Panc1 (cell line): ENCODE results near the gene NGF. TPM values are rescaled to one million over a fixed set of nuclear protein-coding genes. Genes with fewer than 3 reads are reported as not detected.

Experiments
- ATAC-seq: fragments of 200-7000 bp; cut with Tn5 transposase; 2 replicates; pipeline ENCODE4 v1.9.1; 2020; ENCODE audit warnings: mild to moderate bottlenecking, moderate library complexity
- BruUV-seq: library from RNA; stranded (reverse); fragments of 400-500 nt; replicated peaks from 2 replicates; lab custom pipeline; 2021; lab: Mats Ljungman, UMichigan
- CTCF ChIA-PET: fragments of 300-600 bp; sonication (Branson Sonifier 250); formaldehyde crosslinking; loops from one replicate; lab custom pipeline; 2022; ENCODE audit warnings: antibody characterized with exemption; lab: Charles Lee
- POLR2A ChIA-PET: fragments of 300-600 bp; sonication (Branson Sonifier 250); formaldehyde crosslinking; loops from one replicate; lab custom pipeline; 2022; ENCODE audit warnings: antibody characterized with exemption; lab: Charles Lee
- DNase-seq: peaks from one replicate; pipeline ENCODE4 v3.0.0-alpha.2; 2010; ENCODE audit warnings: low read depth, low spot score
- H3K27ac ChIP-seq: 2 replicates; pipeline ENCODE4 v1.5.1; 2011; ENCODE audit warnings: mild to moderate bottlenecking, low read length, inconsistent platforms
- H3K27me3 ChIP-seq: fragments of 200-500 bp; sonication (Bioruptor generic); 2 replicates; pipeline ENCODE4 v1.6.0; 2014; ENCODE audit warnings: low read length, inconsistent platforms; ENCODE audit not compliant: control insufficient read depth, insufficient read depth
- H3K36me3 ChIP-seq: fragments of 200-500 bp; sonication (Bioruptor generic); 2 replicates; pipeline ENCODE4 v1.5.1; 2014; ENCODE audit warnings: inconsistent platforms, mild to moderate bottlenecking, low read length, moderate library complexity; ENCODE audit not compliant: control insufficient read depth, insufficient read depth
- H3K4me1 ChIP-seq: 2 replicates; pipeline ENCODE4 v1.5.1; 2011; ENCODE audit warnings: inconsistent platforms, mild to moderate bottlenecking, low read length, moderate library complexity; ENCODE audit not compliant: control insufficient read depth, insufficient read depth
- H3K4me3 ChIP-seq, 2 experiments: 2 replicates each; pipeline ENCODE4 v1.5.1; 2011 to 2012; ENCODE audit warnings: low read depth in 2 of 2, low read length in 2 of 2, mild to moderate bottlenecking in 2 of 2, inconsistent platforms in 1 of 2, moderate library complexity in 1 of 2
- H3K9me3 ChIP-seq: fragments of 200-500 bp; sonication (Bioruptor generic); 2 replicates; pipeline ENCODE4 v1.5.1; 2014; ENCODE audit warnings: low read depth, mild to moderate bottlenecking, inconsistent platforms, low read length, moderate library complexity; ENCODE audit not compliant: control insufficient read depth, insufficient read depth
- POLR2AphosphoS5 ChIP-seq: IDR thresholded peaks from 2 replicates; pipeline ENCODE4 v1.6.1; 2012; ENCODE audit warnings: mild to moderate bottlenecking, low read depth, low read length, moderate library complexity
- REST ChIP-seq, 2 experiments: IDR thresholded peaks; 2 replicates each; pipeline ENCODE4 v1.6.1; 2011 to 2012; ENCODE audit warnings: low read depth in 2 of 2, control low read depth in 1 of 2, low read length in 1 of 2, mild to moderate bottlenecking in 1 of 2, moderate library complexity in 1 of 2; ENCODE audit not compliant: insufficient read depth in 1 of 2
- SIN3A ChIP-seq: IDR thresholded peaks from 2 replicates; pipeline ENCODE4 v1.6.1; 2012; ENCODE audit warnings: low read depth, mild to moderate bottlenecking, low read length, moderate library complexity, borderline replicate concordance; ENCODE audit not compliant: insufficient read depth
- TCF7L2 ChIP-seq: IDR thresholded peaks from 2 replicates; pipeline ENCODE4 v1.6.1; 2011; ENCODE audit warnings: mild to moderate bottlenecking, low read depth, low read length, inconsistent platforms
- in situ Hi-C: cut with HindIII; loops from 2 replicates; pipeline ENCODE4 v1.10.0; 2016; ENCODE audit warnings: low sequenced_read_pairs, low pct_unique_long_range_greater_than_20kb
- intact Hi-C: fragments of 100-400 bp; cut with micrococcal nuclease; formaldehyde crosslinking; loops from one replicate; pipeline ENCODE4 v1.10.0; 2022; ENCODE audit not compliant: unreplicated experiment
- total RNA-seq: library from RNA; stranded (reverse); gene quantifications from one replicate; pipeline ENCODE4 v1.2.1, GENCODE V29; 2021; ENCODE audit not compliant: unreplicated experiment
- TF ChIP-seq, protein P1 (sequence below): fragments of 450-650 bp; IDR thresholded peaks from 2 replicates; pipeline ENCODE4 v1.5.1; 2017; ENCODE audit warnings: mild to moderate bottlenecking

NGF gene
- total RNA-seq, 1 experiment from 2014 or later: not detected

DNA sequence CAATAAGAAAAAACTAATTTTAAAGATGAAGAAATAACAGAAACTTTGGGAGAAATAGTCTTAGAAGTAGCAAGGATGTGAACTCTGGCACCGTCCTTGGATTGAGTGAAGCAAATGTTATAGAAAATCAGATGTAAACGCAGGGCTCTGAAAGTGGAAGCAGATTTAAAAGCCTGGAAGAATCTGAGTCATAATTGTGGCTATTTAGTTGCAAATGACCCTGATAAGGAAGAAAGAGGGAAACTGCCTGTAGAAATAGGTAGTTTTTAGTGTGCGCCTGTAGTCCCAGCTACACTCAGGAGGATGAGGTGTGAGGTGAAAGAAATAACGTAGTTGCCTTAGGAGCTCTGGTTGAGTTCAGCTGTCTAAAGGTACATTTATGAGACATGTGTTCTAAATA lies 101.0 kb downstream of the NGF start:
- H3K36me3 ChIP-seq: no peaks in the 10 kb centered on the region
- ChIA-PET POLR2A (no interaction called here), CTCF (no interaction called here)
- intact Hi-C loops: no loop called here
- in situ Hi-C loops: no loop called here
- H3K27me3 ChIP-seq: no peaks in the 10 kb centered on the region
- TF ChIP-seq REST (IDR thresholded peaks at IDR 0.05; ENCODE audit: insufficient read depth in 1 of 2, low read depth in 2 of 2, low read length in 1 of 2) (no peak), SIN3A (no peak), TCF7L2 (no peak), POLR2AphosphoS5 (no peak)
- TF ChIP-seq, protein P1, sequence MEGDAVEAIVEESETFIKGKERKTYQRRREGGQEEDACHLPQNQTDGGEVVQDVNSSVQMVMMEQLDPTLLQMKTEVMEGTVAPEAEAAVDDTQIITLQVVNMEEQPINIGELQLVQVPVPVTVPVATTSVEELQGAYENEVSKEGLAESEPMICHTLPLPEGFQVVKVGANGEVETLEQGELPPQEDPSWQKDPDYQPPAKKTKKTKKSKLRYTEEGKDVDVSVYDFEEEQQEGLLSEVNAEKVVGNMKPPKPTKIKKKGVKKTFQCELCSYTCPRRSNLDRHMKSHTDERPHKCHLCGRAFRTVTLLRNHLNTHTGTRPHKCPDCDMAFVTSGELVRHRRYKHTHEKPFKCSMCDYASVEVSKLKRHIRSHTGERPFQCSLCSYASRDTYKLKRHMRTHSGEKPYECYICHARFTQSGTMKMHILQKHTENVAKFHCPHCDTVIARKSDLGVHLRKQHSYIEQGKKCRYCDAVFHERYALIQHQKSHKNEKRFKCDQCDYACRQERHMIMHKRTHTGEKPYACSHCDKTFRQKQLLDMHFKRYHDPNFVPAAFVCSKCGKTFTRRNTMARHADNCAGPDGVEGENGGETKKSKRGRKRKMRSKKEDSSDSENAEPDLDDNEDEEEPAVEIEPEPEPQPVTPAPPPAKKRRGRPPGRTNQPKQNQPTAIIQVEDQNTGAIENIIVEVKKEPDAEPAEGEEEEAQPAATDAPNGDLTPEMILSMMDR: no peak
- H3K4me3 ChIP-seq: no peak overlapping the region
- no peaks in the 10 kb centered on the region; the same call in 1 of the 2 replicates for H3K9me3 ChIP-seq
- no peak overlapping the region for H3K27ac ChIP-seq
- no peak for ATAC-seq
- no peaks in the 10 kb centered on the region for H3K4me1 ChIP-seq
- no TSS peak for BruUV-seq
- no peak for DNase-seq

Other genes with a start within 250 kb of the NGF start
- gene TSPAN2, start 248.7 kb downstream of the NGF start, total RNA-seq: not detected